Lower leg skin (tissue), 4 donors: ENCODE measurements around the gene DPRX. TPM values are rescaled to one million over a fixed set of nuclear protein-coding genes. Genes with fewer than 3 reads are reported as not detected.
"Not testable (repeated sequence)": the region's sequence is repeated elsewhere in the genome, so short reads cannot be mapped to it uniquely, and the experiment has no call there.

Experiments
- DNase-seq, 2 donors: peaks; one replicate each; pipeline ENCODE4 v3.0.0-alpha.2; 2019; ENCODE audit warnings: low spot score in 2 of 2
- H3K4me3 ChIP-seq: fragments of 200-600 bp; sonication (generic); 2 replicates; pipeline ENCODE4 v1.5.1; 2017; ENCODE audit warnings: mild to moderate bottlenecking, low read depth; ENCODE audit not compliant: poor library complexity, severe bottlenecking
- POLR2A ChIP-seq, 2 donors: fragments of 450-650 bp; IDR thresholded peaks; one replicate each; pipeline ENCODE4 v1.6.1; 2016 to 2017; ENCODE audit warnings: antibody characterized with exemption in 2 of 2, mild to moderate bottlenecking in 1 of 2, moderate library complexity in 1 of 2
- WGBS, 2 donors: methylation state at CpG; one replicate each; pipeline ENCODE4 v1.1.5; 2018; 5-methylcytosine and 5-hydroxymethylcytosine counted together
- intact Hi-C: fragments of 100-400 bp; cut with DNase I; formaldehyde crosslinking; loops from one replicate; pipeline ENCODE4 v1.15.0; 2023; ENCODE audit warnings: low total_unique reads
- microRNA counts, 2 donors: library from miRNA; unstranded; fragments of <30 nt; microRNA quantifications; one replicate each; lab custom pipeline; 2016
- microRNA-seq, 2 donors: library from miRNA; unstranded; fragments of <30 nt; microRNA quantifications; one replicate each; pipeline ENCODE4, GENCODE V29; 2016; ENCODE audit warnings: borderline replicate concordance in 2 of 2, borderline number of aligned reads in 1 of 2
- total RNA-seq, 4 donors: library from RNA; depleted of rRNA; stranded (reverse); fragments of >200 nt; gene quantifications; one replicate each; pipeline ENCODE4 v1.1.0, GENCODE V29; 2016
- TF ChIP-seq, protein P1 (sequence below), 3 donors: fragments of 450-650 bp; IDR thresholded peaks; one replicate each; pipeline ENCODE4 v1.5.1; 2016; ENCODE audit warnings: antibody characterized with exemption in 3 of 3, mild to moderate bottlenecking in 3 of 3, moderate library complexity in 2 of 3

The DPRX gene
- total RNA-seq, 4 donors from 2014 or later, result not detected

GRCh38 chr19:53664760-53665159 is 33.0 kb downstream of the DPRX start:
- TF ChIP-seq POLR2A (IDR thresholded peaks at IDR 0.05), result no peak
- TF ChIP-seq, protein P1, sequence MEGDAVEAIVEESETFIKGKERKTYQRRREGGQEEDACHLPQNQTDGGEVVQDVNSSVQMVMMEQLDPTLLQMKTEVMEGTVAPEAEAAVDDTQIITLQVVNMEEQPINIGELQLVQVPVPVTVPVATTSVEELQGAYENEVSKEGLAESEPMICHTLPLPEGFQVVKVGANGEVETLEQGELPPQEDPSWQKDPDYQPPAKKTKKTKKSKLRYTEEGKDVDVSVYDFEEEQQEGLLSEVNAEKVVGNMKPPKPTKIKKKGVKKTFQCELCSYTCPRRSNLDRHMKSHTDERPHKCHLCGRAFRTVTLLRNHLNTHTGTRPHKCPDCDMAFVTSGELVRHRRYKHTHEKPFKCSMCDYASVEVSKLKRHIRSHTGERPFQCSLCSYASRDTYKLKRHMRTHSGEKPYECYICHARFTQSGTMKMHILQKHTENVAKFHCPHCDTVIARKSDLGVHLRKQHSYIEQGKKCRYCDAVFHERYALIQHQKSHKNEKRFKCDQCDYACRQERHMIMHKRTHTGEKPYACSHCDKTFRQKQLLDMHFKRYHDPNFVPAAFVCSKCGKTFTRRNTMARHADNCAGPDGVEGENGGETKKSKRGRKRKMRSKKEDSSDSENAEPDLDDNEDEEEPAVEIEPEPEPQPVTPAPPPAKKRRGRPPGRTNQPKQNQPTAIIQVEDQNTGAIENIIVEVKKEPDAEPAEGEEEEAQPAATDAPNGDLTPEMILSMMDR (IDR thresholded peaks at IDR 0.05), result no peak
- intact Hi-C loops, result no loop called here
- no peak overlapping the region for H3K4me3 ChIP-seq
- DNase-seq, result no peak
- 57 to 72% methylated on average over 2 of the region's 2 CpGs for WGBS, 2 donors

DNA sequence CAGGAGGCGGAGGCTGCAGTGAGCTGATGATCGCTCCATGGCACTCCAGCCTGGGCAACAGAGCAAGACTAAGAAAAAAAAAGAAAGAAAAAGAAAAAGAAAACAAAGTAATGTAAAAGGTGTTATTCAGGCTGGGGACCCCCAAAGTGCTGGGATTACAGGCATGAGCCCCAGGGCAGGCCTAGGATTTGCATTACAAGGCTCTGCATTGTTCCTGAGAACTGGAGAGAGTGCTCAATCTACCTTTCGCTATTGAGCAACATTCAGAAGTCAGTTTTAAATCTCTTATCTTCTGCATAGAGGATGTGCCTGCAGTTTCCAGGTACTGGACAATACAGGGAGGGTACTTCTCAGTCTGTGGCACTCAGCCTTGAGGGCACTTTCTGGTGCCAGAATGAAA is 34.5 kb downstream of the DPRX start:
- 70 to 86% methylated on average over 1 to 3 of the region's 3 CpGs for WGBS, 2 donors
- DNase-seq, intact Hi-C loops, H3K4me3 ChIP-seq: not testable (repeated sequence)

GRCh38 chr19:53668804-53669203 is 37.0 kb downstream of the DPRX start:
- H3K4me3 ChIP-seq, intact Hi-C loops, DNase-seq: not testable (repeated sequence)
- whole genome bisulfite sequencing, 2 donors, result 83 to 88% methylated on average over 3 of the region's 3 CpGs

DNA sequence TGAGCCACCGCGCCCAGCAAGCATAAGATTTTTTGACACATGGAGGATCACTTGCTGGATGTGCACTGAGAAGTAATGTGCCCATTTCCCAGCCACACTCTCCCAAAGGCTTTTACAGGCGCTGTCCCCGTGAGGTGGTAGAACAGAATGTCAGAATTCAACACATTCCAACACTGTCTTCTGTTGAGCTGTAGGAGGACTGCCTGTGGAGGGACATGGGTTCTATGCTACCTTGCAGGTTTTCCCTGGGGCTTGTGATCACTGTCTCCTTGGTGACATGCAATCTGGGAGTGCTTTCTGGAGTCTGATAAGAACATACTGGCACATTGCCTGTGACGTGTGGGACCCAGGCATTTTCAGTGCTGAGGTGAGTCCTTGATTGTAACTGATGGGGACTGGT is 38.5 kb downstream of the DPRX start:
- H3K4me3 ChIP-seq, result no peak overlapping the region
- no peak for TF ChIP-seq POLR2A (IDR thresholded peaks at IDR 0.05)
- TF ChIP-seq, protein P1 (IDR thresholded peaks at IDR 0.05), result no peak
- intact Hi-C loops, result no loop called here
- no peak for DNase-seq
- 71 to 81% methylated on average over 5 of the region's 5 CpGs for WGBS, 2 donors

DNA sequence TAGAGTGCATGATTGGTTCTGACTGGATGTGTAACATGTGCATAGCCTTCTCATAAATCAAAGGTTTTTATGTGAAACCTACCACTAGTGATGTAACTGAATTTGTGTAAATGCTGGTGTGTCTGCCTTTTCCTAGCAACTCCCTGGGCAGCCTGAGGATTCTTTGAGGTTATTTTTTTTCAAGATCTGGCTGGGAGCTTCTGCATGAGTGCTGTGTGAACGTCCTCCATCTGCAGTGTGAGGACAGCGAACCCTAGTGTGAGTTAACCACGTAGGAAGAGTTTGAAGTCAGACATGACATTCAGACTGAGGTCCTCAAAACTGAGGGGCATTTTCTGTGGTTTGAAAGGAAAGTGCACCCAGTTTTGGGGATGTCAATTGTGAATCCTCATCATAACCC is 39.9 kb downstream of the DPRX start:
- no peak for DNase-seq
- no peak for TF ChIP-seq POLR2A (IDR thresholded peaks at IDR 0.05)
- TF ChIP-seq, protein P1 (IDR thresholded peaks at IDR 0.05), result no peak
- H3K4me3 ChIP-seq, result no peak overlapping the region
- intact Hi-C loops, result no loop called here
- WGBS, 2 donors, result 35 to 42% methylated on average over 3 of the region's 3 CpGs

MicroRNA genes within 50 kb of the gene (microRNA counts, 767-probe panel; counts per million panel counts)
- 0 to 358 counts per million in 2 donors for microRNA hsa-miR-1323 (lab: Ali Mortazavi, UCI)
- 0 to 358 counts per million in 2 donors for microRNA hsa-miR-498 (lab: Ali Mortazavi, UCI)
- microRNA hsa-miR-512-3p (lab: Ali Mortazavi, UCI), result 0 to 358 counts per million in 2 donors
- 0 to 358 counts per million in 2 donors for microRNA hsa-miR-512-5p (lab: Ali Mortazavi, UCI)
- microRNA hsa-miR-515-3p (lab: Ali Mortazavi, UCI), result 0 to 358 counts per million in 2 donors
- microRNA hsa-miR-515-5p (lab: Ali Mortazavi, UCI), result 0 to 358 counts per million in 2 donors
- microRNA hsa-miR-519c-3p (lab: Ali Mortazavi, UCI), result 0 to 358 counts per million in 2 donors
- 0 to 358 counts per million in 2 donors for microRNA hsa-miR-519e-3p (lab: Ali Mortazavi, UCI)
- 0 to 358 counts per million in 2 donors for microRNA hsa-miR-520e (lab: Ali Mortazavi, UCI)
- microRNA hsa-miR-520f (lab: Ali Mortazavi, UCI), result 0 to 358 counts per million in 2 donors

Small RNA genes within 50 kb of the gene (microRNA-seq; reads per million reads assigned to microRNA genes)
- 0 to 0.68 reads per million in 2 donors for gene MIR1323
- gene MIR498, result 0.57 to 0.68 reads per million in 2 donors
- gene MIR512-1, result 0 reads per million in 2 donors
- gene MIR512-2, result 0 reads per million in 2 donors
- gene MIR515-1, result 0 reads per million in 2 donors
- gene MIR515-2, result 0 reads per million in 2 donors
- 0.68 to 1.7 reads per million in 2 donors for gene MIR519C
- gene MIR519E, result 0 to 0.68 reads per million in 2 donors
- gene MIR520E, result 0 reads per million in 2 donors
- 2.3 to 2.7 reads per million in 2 donors for gene MIR520F

Other genes with a start within 250 kb of the DPRX start
- 10 to 100 TPM in 1 of 4 donors, 1 to 10 TPM in 3; 8.3 to 11.6 (median 9.1) TPM for gene ZNF765, start 236.8 kb upstream of the DPRX start, total RNA-seq
- 1 to 10 TPM; 7.1 to 9.9 (median 8.9) TPM for gene ZNF761, start 200.0 kb upstream of the DPRX start, total RNA-seq
- gene ZNF813, start 164.3 kb upstream of the DPRX start, total RNA-seq, result 1 to 10 TPM; 1.5 to 5.9 (median 3.4) TPM
- 10 to 100 TPM; 17.6 to 28.0 (median 24.0) TPM for gene ZNF331, start 93.9 kb upstream of the DPRX start, total RNA-seq
- gene NLRP12, start 192.3 kb downstream of the DPRX start, total RNA-seq, result under 1 TPM in 2 of 4 donors, not detected in 2; 0.04 to 0.23 TPM
- 10 to 100 TPM; 20.4 to 49.2 (median 33.6) TPM for gene MYADM, start 235.9 kb downstream of the DPRX start, total RNA-seq